K562 (cell line): ENCODE measurements around the gene GARIN5B. TPM values are rescaled to one million over a fixed set of nuclear protein-coding genes. Genes with fewer than 3 reads are reported as not detected.

Experiments
- HEY1 ChIP-seq: fragments of 250-450 bp; sonication (Bioruptor Pico); IDR thresholded peaks from 2 replicates; pipeline ENCODE4 v1.5.0; 2020; ENCODE audit warnings: mild to moderate bottlenecking, moderate library complexity, borderline replicate concordance
- WHSC1 ChIP-seq: IDR thresholded peaks from one replicate; pipeline ENCODE4 v1.6.1; 2012; ENCODE audit warnings: low read length, control low read depth, inconsistent platforms
- polyA plus RNA-seq, 8 experiments: library from polyadenylated mRNA; depleted of rRNA in 4 of 8; stranded (reverse) in 5 of 8; unstranded in 3 of 8; fragments of >200 nt; fragmentation: Nextera tagmentation in 2 of 8; fragmentation: Illumina TruSeq in 1 of 8; extraction: Ambion mirVana in 2 of 8; extraction: Trizol in 1 of 8; gene quantifications; 2 replicates each; pipeline versions ENCODE4 v1.2.1 to v1.2.3, GENCODE V29; 2011 to 2014; ENCODE audit warnings: inconsistent platforms in 1 of 8, missing spikeins in 1 of 8
- total RNA-seq, 7 experiments: library from RNA; depleted of rRNA in 6 of 7; stranded (reverse); fragments of >200 nt in 6 of 7; fragmentation: Illumina TruSeq in 2 of 7; extraction: Trizol in 2 of 7; gene quantifications; 2 replicates each; pipeline versions ENCODE4 v1.2.1 to v1.2.3, GENCODE V29; 2011 to 2021; ENCODE audit warnings: low replicate concordance in 1 of 7
- TF ChIP-seq, protein P1 (sequence below): fragments of 200-600 bp; sonication (generic); IDR thresholded peaks from one replicate; pipeline ENCODE4 v1.6.1; 2012; ENCODE audit warnings: mild to moderate bottlenecking, low read depth, low read length, inconsistent platforms
- TF ChIP-seq, protein P2 (sequence below): IDR thresholded peaks from 2 replicates; pipeline ENCODE4 v1.6.1; 2011; ENCODE audit not compliant: insufficient read length; ENCODE audit errors: extremely low read depth

GARIN5B gene
- total and polyA plus RNA-seq, 9 of the 15 experiments (the other 6 are each of a cell fraction or from before 2014, with no cell fraction given) = not detected

DNA sequence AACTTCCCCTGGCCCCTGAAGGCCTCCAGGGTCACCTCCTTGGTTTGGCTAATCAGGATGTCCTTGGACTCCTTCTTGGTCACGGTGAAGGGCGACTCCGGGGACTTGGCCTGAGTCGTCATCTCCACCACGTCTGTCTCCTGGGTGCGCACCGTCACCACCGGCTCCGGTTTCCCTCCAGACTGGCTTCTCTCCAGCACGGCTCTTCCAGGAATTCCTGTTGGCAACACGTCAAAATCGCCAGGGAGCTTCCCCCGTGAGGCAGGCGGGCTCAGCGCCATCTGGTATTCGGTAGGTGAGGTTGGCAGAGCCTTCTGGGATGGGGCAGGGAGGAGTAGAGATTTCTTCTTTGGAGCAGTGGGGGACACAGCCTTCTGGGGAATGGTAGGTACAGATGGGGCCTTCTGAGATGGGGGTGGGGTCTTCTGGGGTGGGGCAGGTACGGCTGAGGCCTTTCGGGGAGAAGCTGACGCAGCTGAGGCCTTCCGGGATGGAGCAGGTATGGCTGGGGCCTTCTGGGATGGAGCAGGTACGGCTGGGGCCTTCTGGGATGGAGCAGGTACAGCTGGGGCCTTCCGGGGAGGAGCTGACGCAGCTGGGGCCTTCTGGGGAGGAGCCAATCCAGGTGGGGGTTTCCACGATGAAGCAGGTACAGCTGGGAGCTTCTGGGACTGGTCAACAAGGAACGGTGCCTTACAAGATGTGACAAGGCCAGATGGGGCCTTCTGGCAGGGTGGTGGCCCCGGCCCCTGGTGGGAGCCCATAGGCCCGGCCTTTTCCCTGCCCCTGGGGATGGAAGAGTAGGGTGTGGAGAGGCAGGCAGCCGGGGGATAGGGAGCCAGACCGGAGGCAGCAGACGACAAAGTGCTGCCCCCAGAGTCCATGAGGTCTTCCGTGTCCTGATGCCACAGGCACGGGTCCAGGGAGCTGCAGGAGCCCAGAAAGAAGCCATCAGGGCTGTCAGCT is 3.8 kb downstream of the GARIN5B start (continued):
- TF ChIP-seq, protein P1, sequence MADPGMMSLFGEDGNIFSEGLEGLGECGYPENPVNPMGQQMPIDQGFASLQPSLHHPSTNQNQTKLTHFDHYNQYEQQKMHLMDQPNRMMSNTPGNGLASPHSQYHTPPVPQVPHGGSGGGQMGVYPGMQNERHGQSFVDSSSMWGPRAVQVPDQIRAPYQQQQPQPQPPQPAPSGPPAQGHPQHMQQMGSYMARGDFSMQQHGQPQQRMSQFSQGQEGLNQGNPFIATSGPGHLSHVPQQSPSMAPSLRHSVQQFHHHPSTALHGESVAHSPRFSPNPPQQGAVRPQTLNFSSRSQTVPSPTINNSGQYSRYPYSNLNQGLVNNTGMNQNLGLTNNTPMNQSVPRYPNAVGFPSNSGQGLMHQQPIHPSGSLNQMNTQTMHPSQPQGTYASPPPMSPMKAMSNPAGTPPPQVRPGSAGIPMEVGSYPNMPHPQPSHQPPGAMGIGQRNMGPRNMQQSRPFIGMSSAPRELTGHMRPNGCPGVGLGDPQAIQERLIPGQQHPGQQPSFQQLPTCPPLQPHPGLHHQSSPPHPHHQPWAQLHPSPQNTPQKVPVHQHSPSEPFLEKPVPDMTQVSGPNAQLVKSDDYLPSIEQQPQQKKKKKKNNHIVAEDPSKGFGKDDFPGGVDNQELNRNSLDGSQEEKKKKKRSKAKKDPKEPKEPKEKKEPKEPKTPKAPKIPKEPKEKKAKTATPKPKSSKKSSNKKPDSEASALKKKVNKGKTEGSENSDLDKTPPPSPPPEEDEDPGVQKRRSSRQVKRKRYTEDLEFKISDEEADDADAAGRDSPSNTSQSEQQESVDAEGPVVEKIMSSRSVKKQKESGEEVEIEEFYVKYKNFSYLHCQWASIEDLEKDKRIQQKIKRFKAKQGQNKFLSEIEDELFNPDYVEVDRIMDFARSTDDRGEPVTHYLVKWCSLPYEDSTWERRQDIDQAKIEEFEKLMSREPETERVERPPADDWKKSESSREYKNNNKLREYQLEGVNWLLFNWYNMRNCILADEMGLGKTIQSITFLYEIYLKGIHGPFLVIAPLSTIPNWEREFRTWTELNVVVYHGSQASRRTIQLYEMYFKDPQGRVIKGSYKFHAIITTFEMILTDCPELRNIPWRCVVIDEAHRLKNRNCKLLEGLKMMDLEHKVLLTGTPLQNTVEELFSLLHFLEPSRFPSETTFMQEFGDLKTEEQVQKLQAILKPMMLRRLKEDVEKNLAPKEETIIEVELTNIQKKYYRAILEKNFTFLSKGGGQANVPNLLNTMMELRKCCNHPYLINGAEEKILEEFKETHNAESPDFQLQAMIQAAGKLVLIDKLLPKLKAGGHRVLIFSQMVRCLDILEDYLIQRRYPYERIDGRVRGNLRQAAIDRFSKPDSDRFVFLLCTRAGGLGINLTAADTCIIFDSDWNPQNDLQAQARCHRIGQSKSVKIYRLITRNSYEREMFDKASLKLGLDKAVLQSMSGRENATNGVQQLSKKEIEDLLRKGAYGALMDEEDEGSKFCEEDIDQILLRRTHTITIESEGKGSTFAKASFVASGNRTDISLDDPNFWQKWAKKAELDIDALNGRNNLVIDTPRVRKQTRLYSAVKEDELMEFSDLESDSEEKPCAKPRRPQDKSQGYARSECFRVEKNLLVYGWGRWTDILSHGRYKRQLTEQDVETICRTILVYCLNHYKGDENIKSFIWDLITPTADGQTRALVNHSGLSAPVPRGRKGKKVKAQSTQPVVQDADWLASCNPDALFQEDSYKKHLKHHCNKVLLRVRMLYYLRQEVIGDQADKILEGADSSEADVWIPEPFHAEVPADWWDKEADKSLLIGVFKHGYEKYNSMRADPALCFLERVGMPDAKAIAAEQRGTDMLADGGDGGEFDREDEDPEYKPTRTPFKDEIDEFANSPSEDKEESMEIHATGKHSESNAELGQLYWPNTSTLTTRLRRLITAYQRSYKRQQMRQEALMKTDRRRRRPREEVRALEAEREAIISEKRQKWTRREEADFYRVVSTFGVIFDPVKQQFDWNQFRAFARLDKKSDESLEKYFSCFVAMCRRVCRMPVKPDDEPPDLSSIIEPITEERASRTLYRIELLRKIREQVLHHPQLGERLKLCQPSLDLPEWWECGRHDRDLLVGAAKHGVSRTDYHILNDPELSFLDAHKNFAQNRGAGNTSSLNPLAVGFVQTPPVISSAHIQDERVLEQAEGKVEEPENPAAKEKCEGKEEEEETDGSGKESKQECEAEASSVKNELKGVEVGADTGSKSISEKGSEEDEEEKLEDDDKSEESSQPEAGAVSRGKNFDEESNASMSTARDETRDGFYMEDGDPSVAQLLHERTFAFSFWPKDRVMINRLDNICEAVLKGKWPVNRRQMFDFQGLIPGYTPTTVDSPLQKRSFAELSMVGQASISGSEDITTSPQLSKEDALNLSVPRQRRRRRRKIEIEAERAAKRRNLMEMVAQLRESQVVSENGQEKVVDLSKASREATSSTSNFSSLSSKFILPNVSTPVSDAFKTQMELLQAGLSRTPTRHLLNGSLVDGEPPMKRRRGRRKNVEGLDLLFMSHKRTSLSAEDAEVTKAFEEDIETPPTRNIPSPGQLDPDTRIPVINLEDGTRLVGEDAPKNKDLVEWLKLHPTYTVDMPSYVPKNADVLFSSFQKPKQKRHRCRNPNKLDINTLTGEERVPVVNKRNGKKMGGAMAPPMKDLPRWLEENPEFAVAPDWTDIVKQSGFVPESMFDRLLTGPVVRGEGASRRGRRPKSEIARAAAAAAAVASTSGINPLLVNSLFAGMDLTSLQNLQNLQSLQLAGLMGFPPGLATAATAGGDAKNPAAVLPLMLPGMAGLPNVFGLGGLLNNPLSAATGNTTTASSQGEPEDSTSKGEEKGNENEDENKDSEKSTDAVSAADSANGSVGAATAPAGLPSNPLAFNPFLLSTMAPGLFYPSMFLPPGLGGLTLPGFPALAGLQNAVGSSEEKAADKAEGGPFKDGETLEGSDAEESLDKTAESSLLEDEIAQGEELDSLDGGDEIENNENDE = no peak
- TF ChIP-seq WHSC1 (no peak), HEY1 (CRISPR knock-in tag) (no peak)
- TF ChIP-seq, protein P2, sequence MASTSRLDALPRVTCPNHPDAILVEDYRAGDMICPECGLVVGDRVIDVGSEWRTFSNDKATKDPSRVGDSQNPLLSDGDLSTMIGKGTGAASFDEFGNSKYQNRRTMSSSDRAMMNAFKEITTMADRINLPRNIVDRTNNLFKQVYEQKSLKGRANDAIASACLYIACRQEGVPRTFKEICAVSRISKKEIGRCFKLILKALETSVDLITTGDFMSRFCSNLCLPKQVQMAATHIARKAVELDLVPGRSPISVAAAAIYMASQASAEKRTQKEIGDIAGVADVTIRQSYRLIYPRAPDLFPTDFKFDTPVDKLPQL = no peak
